Measurements from ENCODE around the gene KCNK15. TPM values are rescaled to one million over a fixed set of nuclear protein-coding genes. Genes with fewer than 3 reads are reported as not detected.
"Not testable (repeated sequence)": the region's sequence is repeated elsewhere in the genome, so short reads cannot be mapped to it uniquely, and the experiment has no call there.

The KCNK15 gene
- polyA plus RNA-seq, 1 experiment, result 0.82 TPM

- ChIA-PET POLR2A (no interaction called here), CTCF (interaction anchor here (2.5 kb wide), 1 partner anchor 10 kb away, joined by 11 read pairs; no protein-coding TSS in a partner anchor)
- Histone ChIP-seq H3K4me3 (ENCODE audit: low read depth, low read length) (no peak overlapping the region), H3K36me3 (ENCODE audit: control insufficient read depth, insufficient read depth, low read length) (no peaks in the 10 kb centered on the region), H3K27me3 (ENCODE audit: control insufficient read depth, insufficient read depth, low read length) (peaks cover 10% of the 10 kb centered on the region)
- no peak for TF ChIP-seq CTCF (IDR thresholded peaks at IDR 0.05; ENCODE audit: insufficient read depth, low read depth, low read length)
- no peak for DNase-seq (ENCODE audit: low read depth)
These were observed 11.3 kb downstream of the KCNK15 start for GRCh38 chr20:44756956-44757355.

GRCh38 chr20:44758247-44759101, 12.8 kb downstream of the KCNK15 start:
- ChIA-PET CTCF (interaction anchor here (0.5 to 2.5 kb wide), 3 partner anchors 11 to 120 kb away, joined by 3 to 11 read pairs (median 3); no protein-coding TSS in a partner anchor), POLR2A (no interaction called here)
- H3K36me3 ChIP-seq (ENCODE audit: control insufficient read depth, insufficient read depth, low read length), result no peaks in the 10 kb centered on the region
- no peak for DNase-seq (ENCODE audit: low read depth)
- no peak overlapping the region for H3K4me3 ChIP-seq (ENCODE audit: low read depth, low read length)
- TF ChIP-seq CTCF (IDR thresholded peaks at IDR 0.05; ENCODE audit: insufficient read depth, low read depth, low read length), result no peak
- H3K27me3 ChIP-seq (ENCODE audit: control insufficient read depth, insufficient read depth, low read length), result peaks cover 6% of the 10 kb centered on the region

- DNase-seq (ENCODE audit: low read depth), result no peak
- no peak for TF ChIP-seq CTCF (IDR thresholded peaks at IDR 0.05; ENCODE audit: insufficient read depth, low read depth, low read length)
- peaks cover 6% of the 10 kb centered on the region for H3K27me3 ChIP-seq (ENCODE audit: control insufficient read depth, insufficient read depth, low read length)
- CTCF ChIA-PET, result no interaction called here
- no peaks in the 10 kb centered on the region for H3K36me3 ChIP-seq (ENCODE audit: control insufficient read depth, insufficient read depth, low read length)
- no peak overlapping the region for H3K4me3 ChIP-seq (ENCODE audit: low read depth, low read length)
- POLR2A ChIA-PET, result no interaction called here
These were observed 13.9 kb downstream of the KCNK15 start for GRCh38 chr20:44759595-44759994.

GRCh38 chr20:44761423-44761822, 15.8 kb downstream of the KCNK15 start:
- TF ChIP-seq CTCF (IDR thresholded peaks at IDR 0.05; ENCODE audit: insufficient read depth, low read depth, low read length), result no peak
- no peaks in the 10 kb centered on the region for H3K36me3 ChIP-seq (ENCODE audit: control insufficient read depth, insufficient read depth, low read length)
- ChIA-PET CTCF (interaction anchor here (1.2 kb wide), 1 partner anchor 14 kb away, joined by 3 read pairs; no protein-coding TSS in a partner anchor), POLR2A (no interaction called here)
- H3K4me3 ChIP-seq (ENCODE audit: low read depth, low read length), result no peak overlapping the region
- no peak for DNase-seq (ENCODE audit: low read depth)
- H3K27me3 ChIP-seq (ENCODE audit: control insufficient read depth, insufficient read depth, low read length), result peaks cover 9% of the 10 kb centered on the region

- Histone ChIP-seq H3K27me3 (ENCODE audit: control insufficient read depth, insufficient read depth, low read length) (peaks cover 10% of the 10 kb centered on the region), H3K4me3 (ENCODE audit: low read depth, low read length) (no peak overlapping the region), H3K36me3 (ENCODE audit: control insufficient read depth, insufficient read depth, low read length) (no peaks in the 10 kb centered on the region)
- no peak for DNase-seq (ENCODE audit: low read depth)
- ChIA-PET POLR2A (no interaction called here), CTCF (interaction anchor here (1.2 kb wide), 1 partner anchor 15 kb away, joined by 3 read pairs; no protein-coding TSS in a partner anchor)
- no peak for TF ChIP-seq CTCF (IDR thresholded peaks at IDR 0.05; ENCODE audit: insufficient read depth, low read depth, low read length)
These were observed 16.9 kb downstream of the KCNK15 start for GRCh38 chr20:44762466-44763140.

- H3K27me3 ChIP-seq (ENCODE audit: control insufficient read depth, insufficient read depth, low read length), result peaks cover 12% of the 10 kb centered on the region
- POLR2A ChIA-PET, result not testable (repeated sequence)
- CTCF ChIA-PET, result interaction anchor here (1.0 kb wide), 1 partner anchor 10 kb away, joined by 4 read pairs; no protein-coding TSS in a partner anchor
These were observed 18.1 kb downstream of the KCNK15 start for GRCh38 chr20:44763798-44764197.

More at GRCh38 chr20:44763798-44764197, 18.1 kb downstream of the KCNK15 start:
- DNase-seq (ENCODE audit: low read depth); H3K4me3 ChIP-seq (ENCODE audit: low read depth, low read length); H3K36me3 ChIP-seq (ENCODE audit: control insufficient read depth, insufficient read depth, low read length): not testable (repeated sequence)

Measured in BJ (cell line).